Astrocyte of the spinal cord (primary cell): Measurements from ENCODE around the gene GJB1.
"Not testable (repeated sequence)": the region's sequence is repeated elsewhere in the genome, so short reads cannot be mapped to it uniquely, and the experiment has no call there.

Source experiments
- DNase-seq: peaks from one replicate; pipeline ENCODE4 v3.0.0; 2011; ENCODE audit warnings: low read depth, low spot score
- H3K4me3 ChIP-seq: 2 replicates; pipeline ENCODE4 v1.5.1; 2011; ENCODE audit warnings: low read depth, mild to moderate bottlenecking, low read length, moderate library complexity
- CTCF ChIP-seq: IDR thresholded peaks from 2 replicates; pipeline ENCODE4 v1.5.1; 2012; ENCODE audit warnings: low read depth, mild to moderate bottlenecking, low read length, inconsistent platforms
- in situ Hi-C: cut with HindIII; loops from 2 replicates; pipeline ENCODE4 v1.10.0; 2017; ENCODE audit warnings: low sequenced_read_pairs

GJB1 gene

GRCh38 chrX:71251466-71251973 lies 28.5 kb downstream of the GJB1 start:
- no peak overlapping the region for H3K4me3 ChIP-seq
- DNase-seq: no peak
- in situ Hi-C loops: no loop called here
- no peak for TF ChIP-seq CTCF

GRCh38 chrX:71252221-71252620 lies 29.2 kb downstream of the GJB1 start:
- TF ChIP-seq CTCF: no peak
- in situ Hi-C loops: no loop called here
- H3K4me3 ChIP-seq: no peak overlapping the region
- DNase-seq: no peak

GRCh38 chrX:71253253-71254091 lies 30.4 kb downstream of the GJB1 start:
- H3K4me3 ChIP-seq: peak overlapping the region; percentile 84
- DNase-seq: peak; percentile 25
- peak; percentile 53 for TF ChIP-seq CTCF
- in situ Hi-C loops: no loop called here

GRCh38 chrX:71254092-71254963 lies 31.3 kb downstream of the GJB1 start, which contains the start of gene ZMYM3:
ZMYM3 (minus strand) TSS chrX:71254140; CDS start chrX:71253255, 885 bp downstream.
- peak; percentile 87 for DNase-seq
- H3K4me3 ChIP-seq: peak within 1 kb of the TSS; percentile 84
- no peak for TF ChIP-seq CTCF
- in situ Hi-C loops: no loop called here

DNA sequence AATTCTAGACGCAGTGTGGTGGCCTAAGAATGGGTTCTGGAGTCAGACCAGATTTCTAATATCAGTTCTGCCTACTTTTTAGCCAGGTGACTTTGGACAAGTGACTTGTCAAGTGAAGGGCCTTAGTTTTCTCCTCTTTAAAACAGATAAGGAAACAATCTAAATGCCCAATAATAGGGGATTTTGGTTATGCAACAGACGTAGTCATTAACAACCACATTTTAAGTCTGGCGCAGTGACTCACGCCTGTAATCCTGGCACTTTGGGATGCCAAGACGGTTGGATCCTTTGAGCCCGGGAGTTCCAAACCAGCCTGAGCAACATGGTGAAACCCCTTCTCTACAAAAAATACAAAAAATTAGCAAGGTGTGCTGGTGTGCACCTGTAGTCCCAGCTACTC lies 33.0 kb downstream of the GJB1 start:
- no peak for TF ChIP-seq CTCF
- in situ Hi-C loops: no loop called here

GRCh38 chrX:71256856-71257255 lies 33.8 kb downstream of the GJB1 start:
- H3K4me3 ChIP-seq: no peak overlapping the region
- in situ Hi-C loops: no loop called here
- TF ChIP-seq CTCF: no peak
- DNase-seq: no peak

More for the DNA sequence above, 33.0 kb downstream of the GJB1 start:
- H3K4me3 ChIP-seq: no peak overlapping the region
- no peak for DNase-seq

DNA sequence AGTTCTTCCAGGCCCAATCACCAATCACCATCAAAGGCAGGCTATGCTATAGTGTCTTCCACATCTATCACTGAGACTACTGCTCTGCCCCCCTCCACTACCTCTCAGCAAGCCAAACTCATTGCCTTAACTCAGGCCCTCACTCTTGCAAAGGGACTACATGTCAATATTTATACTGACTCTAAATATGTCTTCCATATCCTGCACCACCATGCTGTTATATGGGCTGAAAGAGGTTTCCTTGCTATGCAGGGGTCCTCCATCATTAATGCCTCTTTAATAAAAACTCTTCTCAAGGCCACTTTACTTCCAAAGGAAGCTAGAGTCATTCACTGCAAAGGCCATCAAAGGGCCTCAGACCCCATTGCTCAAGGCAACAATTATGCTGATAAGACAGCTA lies 45.6 kb downstream of the GJB1 start:
- H3K4me3 ChIP-seq, in situ Hi-C loops, DNase-seq: not testable (repeated sequence)
